ENCODE results near the gene RAD51B. TPM values are rescaled to one million over a fixed set of nuclear protein-coding genes. Genes with fewer than 3 reads are reported as not detected.
A peak's percentile ranks its signal among the peaks of the same experiment; 100 is the strongest.

RAD51B gene
- total and polyA plus RNA-seq, 9 of the 15 experiments (the other 6 are each of a cell fraction or from before 2014, with no cell fraction given), result 8.5 to 17.3 (median 11.3) TPM

DNA sequence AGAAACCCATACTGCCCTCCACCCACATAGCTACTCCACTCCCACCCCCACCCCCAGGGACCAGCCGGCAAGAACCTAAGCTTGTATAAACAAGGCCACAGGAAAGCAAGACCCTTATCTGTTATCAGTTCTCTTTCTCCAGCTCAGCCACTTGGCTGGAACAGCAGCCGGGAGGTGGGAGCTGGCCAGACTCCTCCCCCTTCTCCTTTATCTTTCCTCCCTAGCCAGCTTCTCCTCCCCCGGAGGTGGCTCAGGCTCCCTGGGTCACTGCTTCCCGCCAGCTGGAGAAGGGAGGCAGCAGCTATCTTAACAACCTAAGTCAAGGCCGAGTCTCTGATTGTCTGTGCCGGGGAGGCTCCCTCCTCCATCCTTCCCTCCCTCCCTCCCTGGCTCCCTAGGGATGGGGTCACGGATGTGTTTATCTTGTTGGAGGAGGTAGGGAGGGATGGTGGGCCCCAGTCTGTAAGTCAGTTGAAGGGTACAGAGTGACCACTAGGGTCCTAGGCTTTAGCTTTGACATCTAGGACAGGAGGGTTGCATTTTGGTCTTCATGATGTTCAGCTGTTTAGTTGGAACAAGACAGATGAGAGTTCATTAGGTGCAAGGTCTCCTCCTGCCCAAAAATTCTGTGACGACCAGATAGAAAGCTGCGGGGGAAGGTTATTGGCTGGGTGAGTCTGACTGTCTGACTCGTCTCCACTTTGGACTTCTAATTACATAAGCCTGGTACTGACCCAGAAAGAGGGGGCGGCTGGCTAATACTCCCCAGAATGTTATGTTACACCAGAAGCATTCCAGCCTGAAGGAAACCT lies 943.6 kb downstream of the RAD51B start (continued):
- TF ChIP-seq, protein P1, sequence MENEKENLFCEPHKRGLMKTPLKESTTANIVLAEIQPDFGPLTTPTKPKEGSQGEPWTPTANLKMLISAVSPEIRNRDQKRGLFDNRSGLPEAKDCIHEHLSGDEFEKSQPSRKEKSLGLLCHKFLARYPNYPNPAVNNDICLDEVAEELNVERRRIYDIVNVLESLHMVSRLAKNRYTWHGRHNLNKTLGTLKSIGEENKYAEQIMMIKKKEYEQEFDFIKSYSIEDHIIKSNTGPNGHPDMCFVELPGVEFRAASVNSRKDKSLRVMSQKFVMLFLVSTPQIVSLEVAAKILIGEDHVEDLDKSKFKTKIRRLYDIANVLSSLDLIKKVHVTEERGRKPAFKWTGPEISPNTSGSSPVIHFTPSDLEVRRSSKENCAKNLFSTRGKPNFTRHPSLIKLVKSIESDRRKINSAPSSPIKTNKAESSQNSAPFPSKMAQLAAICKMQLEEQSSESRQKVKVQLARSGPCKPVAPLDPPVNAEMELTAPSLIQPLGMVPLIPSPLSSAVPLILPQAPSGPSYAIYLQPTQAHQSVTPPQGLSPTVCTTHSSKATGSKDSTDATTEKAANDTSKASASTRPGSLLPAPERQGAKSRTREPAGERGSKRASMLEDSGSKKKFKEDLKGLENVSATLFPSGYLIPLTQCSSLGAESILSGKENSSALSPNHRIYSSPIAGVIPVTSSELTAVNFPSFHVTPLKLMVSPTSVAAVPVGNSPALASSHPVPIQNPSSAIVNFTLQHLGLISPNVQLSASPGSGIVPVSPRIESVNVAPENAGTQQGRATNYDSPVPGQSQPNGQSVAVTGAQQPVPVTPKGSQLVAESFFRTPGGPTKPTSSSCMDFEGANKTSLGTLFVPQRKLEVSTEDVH (IDR thresholded peaks at IDR 0.05; ENCODE audit: low read depth, partially characterized antibody), result peak; percentile 83
- peak; percentile 82 for TF ChIP-seq TCF3 (CRISPR knock-in tag; IDR thresholded peaks at IDR 0.05)
- TF ChIP-seq POLR2B (IDR thresholded peaks at IDR 0.05; ENCODE audit: low read depth, partially characterized antibody), result no peak
- peak; percentile 84 for TF ChIP-seq SMARCA4 (IDR thresholded peaks at IDR 0.05)
- TF ChIP-seq, protein P2, sequence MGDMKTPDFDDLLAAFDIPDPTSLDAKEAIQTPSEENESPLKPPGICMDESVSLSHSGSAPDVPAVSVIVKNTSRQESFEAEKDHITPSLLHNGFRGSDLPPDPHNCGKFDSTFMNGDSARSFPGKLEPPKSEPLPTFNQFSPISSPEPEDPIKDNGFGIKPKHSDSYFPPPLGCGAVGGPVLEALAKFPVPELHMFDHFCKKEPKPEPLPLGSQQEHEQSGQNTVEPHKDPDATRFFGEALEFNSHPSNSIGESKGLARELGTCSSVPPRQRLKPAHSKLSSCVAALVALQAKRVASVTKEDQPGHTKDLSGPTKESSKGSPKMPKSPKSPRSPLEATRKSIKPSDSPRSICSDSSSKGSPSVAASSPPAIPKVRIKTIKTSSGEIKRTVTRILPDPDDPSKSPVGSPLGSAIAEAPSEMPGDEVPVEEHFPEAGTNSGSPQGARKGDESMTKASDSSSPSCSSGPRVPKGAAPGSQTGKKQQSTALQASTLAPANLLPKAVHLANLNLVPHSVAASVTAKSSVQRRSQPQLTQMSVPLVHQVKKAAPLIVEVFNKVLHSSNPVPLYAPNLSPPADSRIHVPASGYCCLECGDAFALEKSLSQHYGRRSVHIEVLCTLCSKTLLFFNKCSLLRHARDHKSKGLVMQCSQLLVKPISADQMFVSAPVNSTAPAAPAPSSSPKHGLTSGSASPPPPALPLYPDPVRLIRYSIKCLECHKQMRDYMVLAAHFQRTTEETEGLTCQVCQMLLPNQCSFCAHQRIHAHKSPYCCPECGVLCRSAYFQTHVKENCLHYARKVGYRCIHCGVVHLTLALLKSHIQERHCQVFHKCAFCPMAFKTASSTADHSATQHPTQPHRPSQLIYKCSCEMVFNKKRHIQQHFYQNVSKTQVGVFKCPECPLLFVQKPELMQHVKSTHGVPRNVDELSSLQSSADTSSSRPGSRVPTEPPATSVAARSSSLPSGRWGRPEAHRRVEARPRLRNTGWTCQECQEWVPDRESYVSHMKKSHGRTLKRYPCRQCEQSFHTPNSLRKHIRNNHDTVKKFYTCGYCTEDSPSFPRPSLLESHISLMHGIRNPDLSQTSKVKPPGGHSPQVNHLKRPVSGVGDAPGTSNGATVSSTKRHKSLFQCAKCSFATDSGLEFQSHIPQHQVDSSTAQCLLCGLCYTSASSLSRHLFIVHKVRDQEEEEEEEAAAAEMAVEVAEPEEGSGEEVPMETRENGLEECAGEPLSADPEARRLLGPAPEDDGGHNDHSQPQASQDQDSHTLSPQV (IDR thresholded peaks at IDR 0.05), result no peak
- TF ChIP-seq, protein P3, sequence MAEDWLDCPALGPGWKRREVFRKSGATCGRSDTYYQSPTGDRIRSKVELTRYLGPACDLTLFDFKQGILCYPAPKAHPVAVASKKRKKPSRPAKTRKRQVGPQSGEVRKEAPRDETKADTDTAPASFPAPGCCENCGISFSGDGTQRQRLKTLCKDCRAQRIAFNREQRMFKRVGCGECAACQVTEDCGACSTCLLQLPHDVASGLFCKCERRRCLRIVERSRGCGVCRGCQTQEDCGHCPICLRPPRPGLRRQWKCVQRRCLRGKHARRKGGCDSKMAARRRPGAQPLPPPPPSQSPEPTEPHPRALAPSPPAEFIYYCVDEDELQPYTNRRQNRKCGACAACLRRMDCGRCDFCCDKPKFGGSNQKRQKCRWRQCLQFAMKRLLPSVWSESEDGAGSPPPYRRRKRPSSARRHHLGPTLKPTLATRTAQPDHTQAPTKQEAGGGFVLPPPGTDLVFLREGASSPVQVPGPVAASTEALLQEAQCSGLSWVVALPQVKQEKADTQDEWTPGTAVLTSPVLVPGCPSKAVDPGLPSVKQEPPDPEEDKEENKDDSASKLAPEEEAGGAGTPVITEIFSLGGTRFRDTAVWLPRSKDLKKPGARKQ (CRISPR knock-in tag; IDR thresholded peaks at IDR 0.05), result no peak
- no peak for TF ChIP-seq SIN3A (IDR thresholded peaks at IDR 0.05; ENCODE audit: borderline replicate concordance in 2 of 2, control insufficient read depth in 1 of 2, low read depth in 2 of 2, low read length in 2 of 2)
- TF ChIP-seq MCM2 (IDR thresholded peaks at IDR 0.05; ENCODE audit: low read depth), result no peak
- no peak for TF ChIP-seq YBX1 (IDR thresholded peaks at IDR 0.05)
- TF ChIP-seq HNRNPUL1 (IDR thresholded peaks at IDR 0.05; ENCODE audit: low read length), result no peak
- TF ChIP-seq POLR2AphosphoS5 (IDR thresholded peaks at IDR 0.05; ENCODE audit: control insufficient read depth, insufficient read depth, low read depth, low read length), result peak; percentile 77
- TF ChIP-seq, protein P4, sequence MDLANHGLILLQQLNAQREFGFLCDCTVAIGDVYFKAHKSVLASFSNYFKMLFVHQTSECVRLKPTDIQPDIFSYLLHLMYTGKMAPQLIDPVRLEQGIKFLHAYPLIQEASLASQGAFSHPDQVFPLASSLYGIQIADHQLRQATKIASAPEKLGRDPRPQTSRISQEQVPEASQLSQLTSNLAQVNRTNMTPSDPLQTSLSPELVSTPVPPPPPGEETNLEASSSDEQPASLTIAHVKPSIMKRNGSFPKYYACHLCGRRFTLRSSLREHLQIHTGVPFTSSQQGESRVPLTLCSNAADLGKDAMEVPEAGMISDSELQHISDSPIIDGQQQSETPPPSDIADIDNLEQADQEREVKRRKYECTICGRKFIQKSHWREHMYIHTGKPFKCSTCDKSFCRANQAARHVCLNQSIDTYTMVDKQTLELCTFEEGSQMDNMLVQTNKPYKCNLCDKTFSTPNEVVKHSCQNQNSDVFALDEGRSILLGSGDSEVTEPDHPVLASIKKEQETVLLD (IDR thresholded peaks at IDR 0.05), result peak; percentile 37; the same call in 1 of the 2 replicates
- peak in 1 of 2 experiments; percentile 79; a peak in 1 of 4 replicates for TF ChIP-seq SRF (CRISPR knock-in tag; IDR thresholded peaks at IDR 0.05)
- TF ChIP-seq ZSCAN29 (IDR thresholded peaks at IDR 0.05), result no peak
- TF ChIP-seq DPF2 (IDR thresholded peaks at IDR 0.05), result peak; percentile 80
- TF ChIP-seq ZBTB7A (IDR thresholded peaks at IDR 0.05; ENCODE audit: borderline replicate concordance, control insufficient read depth, low read depth, low read length), result peak; percentile 55; the same call in 1 of the 2 replicates
- TF ChIP-seq CBX3 (IDR thresholded peaks at IDR 0.05; ENCODE audit: borderline replicate concordance in 1 of 2, low read length in 2 of 2), result 0 out of 3 replicates have a peak, but pooled peaks of 1 of the 2 experiments have one; percentile 51

Data from K562 (cell line).